ENCODE data around the gene VPS52.
A peak's percentile ranks its signal among the peaks of the same experiment; 100 is the strongest.

The VPS52 gene

DNA sequence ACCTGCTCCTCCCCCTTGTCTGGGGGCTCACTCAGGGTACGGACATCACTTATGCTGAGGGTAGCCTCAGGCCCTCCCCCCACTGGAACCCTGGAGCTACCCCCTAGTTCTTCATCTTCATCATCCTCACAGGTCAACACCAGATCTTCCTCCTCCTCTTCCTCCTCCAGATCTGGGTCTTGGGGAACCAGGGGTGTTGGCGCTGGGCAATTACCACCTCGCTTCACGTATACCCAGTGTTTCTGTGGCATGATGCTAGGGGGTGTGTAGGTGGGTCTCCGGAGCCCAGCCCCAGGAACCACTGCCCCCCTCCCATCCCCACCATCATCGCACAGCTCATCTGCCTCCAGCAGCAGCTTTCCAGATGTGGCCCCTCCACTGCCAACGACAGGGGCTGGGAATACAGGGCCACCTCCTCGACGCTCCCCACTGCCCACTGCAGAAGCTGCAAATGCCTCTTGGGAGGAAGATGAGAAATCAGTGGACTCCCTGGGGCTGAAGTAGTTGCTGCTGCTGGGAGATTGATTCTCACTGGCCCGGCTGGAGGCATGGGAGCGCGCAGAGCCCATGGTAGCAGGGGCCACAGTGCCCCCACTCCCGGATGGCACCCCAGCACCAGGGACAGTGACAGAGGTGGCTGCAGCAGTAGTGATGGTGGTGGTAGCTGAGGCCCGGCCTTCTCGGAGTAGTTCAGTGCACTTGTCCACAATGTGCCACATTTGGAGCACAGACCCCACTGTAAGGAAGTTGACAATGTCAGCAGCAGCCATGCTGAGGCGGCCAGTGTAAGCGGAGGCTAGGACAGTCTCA is 44.3 kb upstream of the VPS52 start:
- Histone ChIP-seq H3K9me3 (ENCODE audit: control insufficient read depth in 2 of 2, low read length in 2 of 2) (no peaks in the 10 kb centered on the region), H3K9ac (ENCODE audit: low read depth in 1 of 2, low read length in 2 of 2) (no peak overlapping the region), H3K27me3 (ENCODE audit: control insufficient read depth in 2 of 2, insufficient read depth in 2 of 2, low read length in 2 of 2) (no peaks in the 10 kb centered on the region), H3K4me1 (ENCODE audit: control insufficient read depth in 2 of 2, insufficient read depth in 2 of 2, low read length in 2 of 2) (peaks cover 51 to 56% of the 10 kb centered on the region in 2 donors), H3K27ac (ENCODE audit: low read depth in 2 of 2, low read length in 2 of 2) (no peak overlapping the region), H3K4me3 (ENCODE audit: low read length in 2 of 2) (peak overlapping the region in 1 of 2 donors; percentile 100), H3K36me3 (ENCODE audit: control insufficient read depth in 2 of 2, insufficient read depth in 2 of 2, low read length in 2 of 2) (peaks cover 25 to 26% of the 10 kb centered on the region in 2 donors)

DNA sequence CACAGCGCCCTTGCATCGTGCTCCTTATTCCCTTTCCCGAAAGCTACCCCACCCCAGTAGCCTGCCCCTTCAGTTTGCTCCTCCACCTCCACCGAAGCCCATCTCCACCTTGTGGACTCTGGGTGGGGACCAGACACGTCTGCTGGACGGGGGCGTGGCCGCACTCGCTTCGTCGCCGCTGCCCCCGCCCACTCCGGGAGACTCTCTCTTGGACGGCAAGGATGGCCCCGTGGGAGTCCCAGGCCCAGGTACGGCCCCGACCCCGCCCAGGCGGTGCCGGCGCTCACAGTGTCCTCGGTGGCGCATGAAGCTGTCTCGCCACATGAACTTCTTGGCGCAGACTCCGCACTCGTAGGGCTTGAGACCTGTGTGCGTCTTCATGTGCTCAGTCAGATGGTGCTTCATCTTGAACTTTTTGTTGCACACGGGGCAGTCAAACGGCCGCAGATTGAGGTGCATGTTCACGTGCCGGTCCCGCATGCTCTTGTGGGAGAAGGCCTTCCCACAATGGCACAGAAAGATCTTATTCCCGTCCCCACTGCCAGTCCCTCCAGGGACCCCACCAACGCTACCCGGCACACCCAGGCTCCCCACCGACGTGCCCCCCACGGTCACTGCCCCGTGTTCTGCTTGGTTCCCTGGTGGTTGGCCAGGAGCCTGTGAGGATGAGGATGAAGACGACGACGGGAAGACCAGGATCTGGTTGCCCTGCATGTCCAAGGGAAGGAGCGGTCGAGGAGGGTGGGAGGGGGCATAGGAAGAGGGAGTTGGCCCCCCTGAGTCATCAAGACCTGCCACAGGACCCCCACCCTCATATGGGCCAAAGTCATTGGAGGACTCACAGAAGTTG is 43.5 kb upstream of the VPS52 start:
- Histone ChIP-seq H3K27ac (ENCODE audit: low read depth in 2 of 2, low read length in 2 of 2) (peak overlapping the region; percentile 99), H3K4me3 (ENCODE audit: low read length in 2 of 2) (peak overlapping the region; percentile 97 to 100), H3K9ac (ENCODE audit: low read depth in 1 of 2, low read length in 2 of 2) (peak overlapping the region; percentile 99 to 100), H3K27me3 (ENCODE audit: control insufficient read depth in 2 of 2, insufficient read depth in 2 of 2, low read length in 2 of 2) (no peaks in the 10 kb centered on the region), H3K9me3 (ENCODE audit: control insufficient read depth in 2 of 2, low read length in 2 of 2) (no peaks in the 10 kb centered on the region), H3K4me1 (ENCODE audit: control insufficient read depth in 2 of 2, insufficient read depth in 2 of 2, low read length in 2 of 2) (peaks cover 45 to 49% of the 10 kb centered on the region in 2 donors), H3K36me3 (ENCODE audit: control insufficient read depth in 2 of 2, insufficient read depth in 2 of 2, low read length in 2 of 2) (peaks cover 16 to 18% of the 10 kb centered on the region in 2 donors)

- peak overlapping the region; percentile 97 to 100 for H3K4me3 ChIP-seq (ENCODE audit: low read length in 2 of 2)
These were observed 42.9 kb upstream of the VPS52 start for GRCh38 chr6:33314515-33314942.

GRCh38 chr6:33313709-33314514 is 42.2 kb upstream of the VPS52 start, which contains the start of gene TAPBP:
TAPBP (minus strand) TSS chr6:33314078; CDS start chr6:33314041, 37 bp downstream.
- Histone ChIP-seq H3K27me3 (ENCODE audit: control insufficient read depth in 2 of 2, insufficient read depth in 2 of 2, low read length in 2 of 2) (no peaks in the 10 kb centered on the region), H3K9me3 (ENCODE audit: control insufficient read depth in 2 of 2, low read length in 2 of 2) (no peaks in the 10 kb centered on the region), H3K4me3 (ENCODE audit: low read length in 2 of 2) (peak within 1 kb of the TSS; percentile 97 to 100), H3K9ac (ENCODE audit: low read depth in 1 of 2, low read length in 2 of 2) (peak within 1 kb of the TSS; percentile 99 to 100), H3K36me3 (ENCODE audit: control insufficient read depth in 2 of 2, insufficient read depth in 2 of 2, low read length in 2 of 2) (peaks cover 5 to 6% of the 10 kb centered on the region in 2 donors), H3K4me1 (ENCODE audit: control insufficient read depth in 2 of 2, insufficient read depth in 2 of 2, low read length in 2 of 2) (peaks cover 39 to 45% of the 10 kb centered on the region in 2 donors), H3K27ac (ENCODE audit: low read depth in 2 of 2, low read length in 2 of 2) (peak within 1 kb of the TSS; percentile 99)

More at GRCh38 chr6:33314515-33314942, 42.9 kb upstream of the VPS52 start:
- Histone ChIP-seq H3K27ac (ENCODE audit: low read depth in 2 of 2, low read length in 2 of 2) (peak overlapping the region; percentile 99), H3K36me3 (ENCODE audit: control insufficient read depth in 2 of 2, insufficient read depth in 2 of 2, low read length in 2 of 2) (peaks cover 11 to 12% of the 10 kb centered on the region in 2 donors), H3K4me1 (ENCODE audit: control insufficient read depth in 2 of 2, insufficient read depth in 2 of 2, low read length in 2 of 2) (peaks cover 44 to 45% of the 10 kb centered on the region in 2 donors), H3K27me3 (ENCODE audit: control insufficient read depth in 2 of 2, insufficient read depth in 2 of 2, low read length in 2 of 2) (no peaks in the 10 kb centered on the region), H3K9me3 (ENCODE audit: control insufficient read depth in 2 of 2, low read length in 2 of 2) (no peaks in the 10 kb centered on the region), H3K9ac (ENCODE audit: low read depth in 1 of 2, low read length in 2 of 2) (peak overlapping the region; percentile 99 to 100)

DNA sequence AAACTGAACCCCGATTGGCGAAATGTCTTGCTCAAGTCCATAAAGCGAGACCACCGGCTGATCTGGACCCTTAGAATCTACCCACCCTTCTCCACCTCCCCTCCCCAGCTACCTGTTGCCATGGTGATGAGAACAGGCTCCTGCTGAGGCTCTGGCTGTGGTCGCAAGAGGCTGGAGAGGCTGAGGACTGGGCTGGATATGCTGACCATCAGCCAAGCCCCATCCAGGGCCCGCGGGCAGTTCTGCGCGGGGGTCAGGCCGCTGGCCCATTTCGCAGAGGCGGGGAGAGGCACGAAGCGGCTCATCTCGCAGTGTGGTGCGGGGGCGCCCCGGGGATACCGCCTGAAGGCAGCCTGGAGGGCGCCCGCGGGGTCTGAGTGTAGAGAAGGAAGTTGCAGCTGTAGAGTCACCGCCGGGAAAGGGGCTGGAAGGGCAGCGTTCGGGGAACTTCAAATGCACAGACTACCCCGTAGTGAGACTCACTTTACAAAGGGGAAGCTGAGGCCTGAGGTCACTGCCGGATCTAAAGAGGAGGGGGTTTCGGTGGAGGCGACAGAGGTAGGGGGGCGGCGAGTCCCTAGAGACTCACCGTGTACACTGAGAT is 41.5 kb upstream of the VPS52 start:
- Histone ChIP-seq H3K27ac (ENCODE audit: low read depth in 2 of 2, low read length in 2 of 2) (peak overlapping the region; percentile 99), H3K27me3 (ENCODE audit: control insufficient read depth in 2 of 2, insufficient read depth in 2 of 2, low read length in 2 of 2) (no peaks in the 10 kb centered on the region), H3K4me1 (ENCODE audit: control insufficient read depth in 2 of 2, insufficient read depth in 2 of 2, low read length in 2 of 2) (peaks cover 32 to 38% of the 10 kb centered on the region in 2 donors), H3K36me3 (ENCODE audit: control insufficient read depth in 2 of 2, insufficient read depth in 2 of 2, low read length in 2 of 2) (peaks cover 2 to 3% of the 10 kb centered on the region in 2 donors), H3K9ac (ENCODE audit: low read depth in 1 of 2, low read length in 2 of 2) (peak overlapping the region; percentile 99 to 100), H3K4me3 (ENCODE audit: low read length in 2 of 2) (peak overlapping the region; percentile 97 to 100), H3K9me3 (ENCODE audit: control insufficient read depth in 2 of 2, low read length in 2 of 2) (no peaks in the 10 kb centered on the region)

- H3K9me3 ChIP-seq (ENCODE audit: control insufficient read depth in 2 of 2, low read length in 2 of 2) = no peaks in the 10 kb centered on the region
- no peaks in the 10 kb centered on the region for H3K27me3 ChIP-seq (ENCODE audit: control insufficient read depth in 2 of 2, insufficient read depth in 2 of 2, low read length in 2 of 2)
- peak overlapping the region; percentile 97 to 100 for H3K4me3 ChIP-seq (ENCODE audit: low read length in 2 of 2)
- peak overlapping the region; percentile 99 to 100 for H3K9ac ChIP-seq (ENCODE audit: low read depth in 1 of 2, low read length in 2 of 2)
- peaks cover 30 to 38% of the 10 kb centered on the region in 2 donors for H3K4me1 ChIP-seq (ENCODE audit: control insufficient read depth in 2 of 2, insufficient read depth in 2 of 2, low read length in 2 of 2)
- peaks cover 2 to 4% of the 10 kb centered on the region in 2 donors for H3K36me3 ChIP-seq (ENCODE audit: control insufficient read depth in 2 of 2, insufficient read depth in 2 of 2, low read length in 2 of 2)
- peak overlapping the region; percentile 99 for H3K27ac ChIP-seq (ENCODE audit: low read depth in 2 of 2, low read length in 2 of 2)
These were observed 40.9 kb upstream of the VPS52 start for GRCh38 chr6:33312361-33313104.

DNA sequence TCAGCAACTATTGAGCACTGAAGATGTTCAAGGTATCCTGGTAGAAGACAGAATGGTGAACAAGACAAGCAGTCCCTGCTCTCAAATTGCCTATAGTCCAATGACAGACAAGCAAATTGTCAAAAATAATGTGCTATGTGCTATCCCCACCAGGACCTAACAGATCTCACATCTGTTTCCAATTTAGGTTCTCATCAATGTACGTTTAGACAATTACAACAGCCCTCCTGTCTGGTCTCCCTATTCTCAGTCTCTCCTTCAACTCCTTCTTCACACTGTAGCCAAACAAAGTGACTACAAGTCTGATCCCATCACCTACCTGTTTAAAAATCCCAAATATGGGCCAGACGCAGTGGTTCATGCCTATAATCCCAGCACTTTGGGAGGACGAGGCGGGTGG is 34.7 kb upstream of the VPS52 start:
- no peak overlapping the region for H3K27ac ChIP-seq (ENCODE audit: low read depth in 2 of 2, low read length in 2 of 2)
- H3K27me3 ChIP-seq (ENCODE audit: control insufficient read depth in 2 of 2, insufficient read depth in 2 of 2, low read length in 2 of 2) = no peaks in the 10 kb centered on the region
- peaks cover 36 to 39% of the 10 kb centered on the region in 2 donors for H3K36me3 ChIP-seq (ENCODE audit: control insufficient read depth in 2 of 2, insufficient read depth in 2 of 2, low read length in 2 of 2)
- H3K9me3 ChIP-seq (ENCODE audit: control insufficient read depth in 2 of 2, low read length in 2 of 2) = no peaks in the 10 kb centered on the region
- H3K9ac ChIP-seq (ENCODE audit: low read depth in 1 of 2, low read length in 2 of 2) = no peak overlapping the region
- no peak overlapping the region for H3K4me3 ChIP-seq (ENCODE audit: low read length in 2 of 2)
- H3K4me1 ChIP-seq (ENCODE audit: control insufficient read depth in 2 of 2, insufficient read depth in 2 of 2, low read length in 2 of 2) = peaks cover 0 to 6% of the 10 kb centered on the region in 2 donors

- H3K9ac ChIP-seq (ENCODE audit: low read depth in 1 of 2, low read length in 2 of 2) = no peak overlapping the region
- no peak overlapping the region for H3K4me3 ChIP-seq (ENCODE audit: low read length in 2 of 2)
- no peak overlapping the region for H3K27ac ChIP-seq (ENCODE audit: low read depth in 2 of 2, low read length in 2 of 2)
- H3K9me3 ChIP-seq (ENCODE audit: control insufficient read depth in 2 of 2, low read length in 2 of 2) = no peaks in the 10 kb centered on the region
- no peaks in the 10 kb centered on the region for H3K27me3 ChIP-seq (ENCODE audit: control insufficient read depth in 2 of 2, insufficient read depth in 2 of 2, low read length in 2 of 2)
- peaks cover 2 to 5% of the 10 kb centered on the region in 2 donors for H3K4me1 ChIP-seq (ENCODE audit: control insufficient read depth in 2 of 2, insufficient read depth in 2 of 2, low read length in 2 of 2)
- peaks cover 36 to 37% of the 10 kb centered on the region in 2 donors for H3K36me3 ChIP-seq (ENCODE audit: control insufficient read depth in 2 of 2, insufficient read depth in 2 of 2, low read length in 2 of 2)
These were observed 33.4 kb upstream of the VPS52 start for GRCh38 chr6:33305052-33305451.

GRCh38 chr6:33304216-33304615 is 32.5 kb upstream of the VPS52 start:
- H3K36me3 ChIP-seq (ENCODE audit: control insufficient read depth in 2 of 2, insufficient read depth in 2 of 2, low read length in 2 of 2) = peaks cover 36 to 37% of the 10 kb centered on the region in 2 donors
- H3K27ac ChIP-seq (ENCODE audit: low read depth in 2 of 2, low read length in 2 of 2) = no peak overlapping the region

More at GRCh38 chr6:33304216-33304615, 32.5 kb upstream of the VPS52 start:
- Histone ChIP-seq H3K4me1 (ENCODE audit: control insufficient read depth in 2 of 2, insufficient read depth in 2 of 2, low read length in 2 of 2) (peaks cover 6 to 8% of the 10 kb centered on the region in 2 donors), H3K4me3 (ENCODE audit: low read length in 2 of 2) (no peak overlapping the region), H3K27me3 (ENCODE audit: control insufficient read depth in 2 of 2, insufficient read depth in 2 of 2, low read length in 2 of 2) (no peaks in the 10 kb centered on the region), H3K9me3 (ENCODE audit: control insufficient read depth in 2 of 2, low read length in 2 of 2) (no peaks in the 10 kb centered on the region), H3K9ac (ENCODE audit: low read depth in 1 of 2, low read length in 2 of 2) (no peak overlapping the region)

Data from mucosa of rectum (tissue), 2 donors.